Vagina (tissue), 2 donors: ENCODE data around the gene PSAPL1.

Source experiments
- CTCF ChIP-seq, 3 experiments: fragments of 450-650 bp in 2 of 3; fragments of 200-600 bp in 1 of 3; sonication (generic) in 1 of 3; IDR thresholded peaks; one replicate each; pipeline ENCODE4 v1.5.1; 2017 to 2019; ENCODE audit warnings: antibody characterized with exemption in 3 of 3, mild to moderate bottlenecking in 2 of 3, moderate library complexity in 2 of 3
- POLR2A ChIP-seq, 2 donors: fragments of 450-650 bp; IDR thresholded peaks; one replicate each; pipeline ENCODE4 v1.6.1; 2017; ENCODE audit warnings: antibody characterized with exemption in 2 of 2, mild to moderate bottlenecking in 2 of 2, moderate library complexity in 2 of 2

- TF ChIP-seq CTCF (IDR thresholded peaks at IDR 0.05) (no peak), POLR2A (IDR thresholded peaks at IDR 0.05) (no peak)
Measured at GRCh38 chr4:7427831-7428260, 6.9 kb downstream of the PSAPL1 start.
